ENCODE data around the gene TRMO. TPM values are rescaled to one million over a fixed set of nuclear protein-coding genes. Genes with fewer than 3 reads are reported as not detected.

TRMO gene
- total and polyA plus RNA-seq, 9 of the 15 experiments (the other 6 are each of a cell fraction or from before 2014, with no cell fraction given): 5.6 to 22.4 (median 16.2) TPM

DNA sequence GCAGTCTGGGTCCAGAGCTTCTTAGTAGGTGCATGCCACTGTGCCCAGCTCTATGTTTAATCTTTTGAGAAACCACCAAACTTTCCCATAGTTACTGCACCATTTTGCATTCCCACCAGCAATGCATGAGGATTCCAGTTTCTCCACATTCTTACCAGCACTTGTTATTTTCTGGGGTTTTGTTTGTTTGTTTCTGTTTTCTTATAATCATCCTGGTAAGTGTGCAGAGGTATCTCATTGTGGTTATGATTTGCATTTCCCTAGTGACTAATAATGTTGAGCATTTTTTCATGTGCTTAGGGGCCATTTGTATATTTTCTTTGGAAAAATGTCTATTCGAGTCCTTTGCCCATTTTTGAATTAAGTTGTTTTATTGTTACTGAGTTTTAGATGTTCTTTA is 57.9 kb downstream of the TRMO start:
- Histone ChIP-seq H3K4me1 (replicated peaks in 1 of 2; ENCODE audit: control insufficient read depth in 2 of 2, insufficient read depth in 2 of 2, low read length in 2 of 2) (no peaks in the 10 kb centered on the region), H3K4me2 (ENCODE audit: insufficient read depth, low read length) (no peak overlapping the region), H3K36me3 (ENCODE audit: control insufficient read depth, insufficient read depth, low read length) (no peaks in the 10 kb centered on the region), H3K4me3 (no peak overlapping the region), H3K9me1 (ENCODE audit: control insufficient read depth, insufficient read depth, low read length) (no peaks in the 10 kb centered on the region), H2AFZ (ENCODE audit: low read depth, low read length) (no peak overlapping the region), H3K79me2 (ENCODE audit: control insufficient read depth, insufficient read depth, low read length) (no peaks in the 10 kb centered on the region), H3K27ac (ENCODE audit: extremely low read depth, low read depth, low read length) (no peak overlapping the region), H4K20me1 (replicated peaks; ENCODE audit: control insufficient read depth, insufficient read depth, low read length) (no peaks in the 10 kb centered on the region), H3K9ac (ENCODE audit: insufficient read depth in 1 of 2, low read depth in 2 of 2, low read length in 2 of 2) (no peak overlapping the region), H3K27me3 (ENCODE audit: control insufficient read depth in 2 of 2, insufficient read depth in 2 of 2, low read length in 2 of 2) (peaks cover 24 to 46% of the 10 kb centered on the region in 2 experiments; a peak in 4 of 5 replicates), H3K9me3 (replicated peaks; ENCODE audit: control insufficient read depth, insufficient read depth, low read depth, low read length) (no peaks in the 10 kb centered on the region; the same call in 1 of the 2 replicates)
- no TSS peak for BruUV-seq (replicated peaks)
- POLR2A ChIA-PET: interaction anchor here (2.0 kb wide), 1 partner anchor 10 kb away, joined by 7 read pairs; no protein-coding TSS in a partner anchor
- WGBS (ENCODE audit: insufficient coverage, low coverage, missing lambda C conversion rate): 0% methylated on average over 1 of the region's 1 CpG
- TF ChIP-seq, protein P1, sequence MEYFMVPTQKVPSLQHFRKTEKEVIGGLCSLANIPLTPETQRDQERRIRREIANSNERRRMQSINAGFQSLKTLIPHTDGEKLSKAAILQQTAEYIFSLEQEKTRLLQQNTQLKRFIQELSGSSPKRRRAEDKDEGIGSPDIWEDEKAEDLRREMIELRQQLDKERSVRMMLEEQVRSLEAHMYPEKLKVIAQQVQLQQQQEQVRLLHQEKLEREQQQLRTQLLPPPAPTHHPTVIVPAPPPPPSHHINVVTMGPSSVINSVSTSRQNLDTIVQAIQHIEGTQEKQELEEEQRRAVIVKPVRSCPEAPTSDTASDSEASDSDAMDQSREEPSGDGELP (CRISPR knock-in tag; IDR thresholded peaks at IDR 0.05; ENCODE audit: borderline replicate concordance): no peak
- no peak for TF ChIP-seq MAFF (IDR thresholded peaks at IDR 0.05; ENCODE audit: low read length)
- no peak for TF ChIP-seq ZNF354B (CRISPR knock-in tag; IDR thresholded peaks at IDR 0.05)
- TF ChIP-seq HSF4 (CRISPR knock-in tag; IDR thresholded peaks at IDR 0.05; ENCODE audit: borderline replicate concordance): no peak
- TF ChIP-seq BRD9 (IDR thresholded peaks at IDR 0.05; ENCODE audit: low read depth, partially characterized antibody): no peak
- no peak for TF ChIP-seq RHOXF2B (CRISPR knock-in tag; conservative IDR thresholded peaks at IDR 0.05)
- no peak for TF ChIP-seq ATF1 (CRISPR knock-in tag; IDR thresholded peaks at IDR 0.05)
- no peak for TF ChIP-seq ATF1 (tag; IDR thresholded peaks at IDR 0.05)
- TF ChIP-seq BHLHE40 (IDR thresholded peaks at IDR 0.05; ENCODE audit: low read length): no peak
- CTCF ChIA-PET (ENCODE audit: low intra/inter-chr PET ratio): no interaction called here
- DNase-seq (ENCODE audit: extremely low read depth in 1 of 4, low spot score in 3 of 4) (no peak), ATAC-seq (no peak), FAIRE-seq (no peak)
- in situ Hi-C loops (cut with MboI) (no loop called here), intact Hi-C loops (cut with micrococcal nuclease) (no loop called here)
